Measurements from ENCODE around the gene PDLIM5.

DNA sequence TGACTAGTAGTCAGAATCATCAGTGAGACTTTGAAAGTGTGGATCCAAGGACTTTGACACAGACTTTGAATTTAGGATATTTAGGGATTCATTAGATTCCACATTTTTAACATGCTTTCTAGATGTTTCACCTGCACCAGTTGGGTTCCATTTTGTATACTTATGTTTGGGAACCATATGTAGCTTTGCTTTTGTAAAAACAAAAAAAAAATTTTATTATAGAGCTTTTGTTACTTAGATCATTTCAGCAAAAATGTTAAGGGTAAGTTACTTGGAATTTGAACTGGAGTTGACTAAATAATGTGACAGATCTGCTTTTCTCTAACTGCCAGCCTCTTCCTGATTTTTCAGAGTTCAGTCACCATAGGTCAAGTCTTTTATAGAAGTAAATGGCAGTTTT lies 14.6 kb downstream of the PDLIM5 start:
- TF ChIP-seq, protein P1, sequence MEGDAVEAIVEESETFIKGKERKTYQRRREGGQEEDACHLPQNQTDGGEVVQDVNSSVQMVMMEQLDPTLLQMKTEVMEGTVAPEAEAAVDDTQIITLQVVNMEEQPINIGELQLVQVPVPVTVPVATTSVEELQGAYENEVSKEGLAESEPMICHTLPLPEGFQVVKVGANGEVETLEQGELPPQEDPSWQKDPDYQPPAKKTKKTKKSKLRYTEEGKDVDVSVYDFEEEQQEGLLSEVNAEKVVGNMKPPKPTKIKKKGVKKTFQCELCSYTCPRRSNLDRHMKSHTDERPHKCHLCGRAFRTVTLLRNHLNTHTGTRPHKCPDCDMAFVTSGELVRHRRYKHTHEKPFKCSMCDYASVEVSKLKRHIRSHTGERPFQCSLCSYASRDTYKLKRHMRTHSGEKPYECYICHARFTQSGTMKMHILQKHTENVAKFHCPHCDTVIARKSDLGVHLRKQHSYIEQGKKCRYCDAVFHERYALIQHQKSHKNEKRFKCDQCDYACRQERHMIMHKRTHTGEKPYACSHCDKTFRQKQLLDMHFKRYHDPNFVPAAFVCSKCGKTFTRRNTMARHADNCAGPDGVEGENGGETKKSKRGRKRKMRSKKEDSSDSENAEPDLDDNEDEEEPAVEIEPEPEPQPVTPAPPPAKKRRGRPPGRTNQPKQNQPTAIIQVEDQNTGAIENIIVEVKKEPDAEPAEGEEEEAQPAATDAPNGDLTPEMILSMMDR (conservative IDR thresholded peaks at IDR 0.05 in 1 of 2, IDR thresholded peaks at IDR 0.05 in 1 of 2; ENCODE audit: extremely low read depth in 1 of 2, insufficient read depth in 1 of 2, low read depth in 1 of 2, low read length in 2 of 2): no peak
- no peak for TF ChIP-seq EZH2 (IDR thresholded peaks at IDR 0.05; ENCODE audit: borderline replicate concordance, low read length)

Measured in mammary epithelial cell (primary cell).